Ecto neural progenitor cell (in vitro differentiated cells): ENCODE data around the gene NGLY1.

Source experiments
- DNase-seq: peaks from one replicate; pipeline ENCODE4 v3.0.0-alpha.2; 2018; ENCODE audit warnings: low spot score

The NGLY1 gene

GRCh38 chr3:25782938-25783660, at the start of gene NGLY1:
NGLY1 (minus strand) TSS chr3:25783443; CDS start chr3:25783390, 53 bp downstream.
- DNase-seq, result peak; percentile 90

DNA sequence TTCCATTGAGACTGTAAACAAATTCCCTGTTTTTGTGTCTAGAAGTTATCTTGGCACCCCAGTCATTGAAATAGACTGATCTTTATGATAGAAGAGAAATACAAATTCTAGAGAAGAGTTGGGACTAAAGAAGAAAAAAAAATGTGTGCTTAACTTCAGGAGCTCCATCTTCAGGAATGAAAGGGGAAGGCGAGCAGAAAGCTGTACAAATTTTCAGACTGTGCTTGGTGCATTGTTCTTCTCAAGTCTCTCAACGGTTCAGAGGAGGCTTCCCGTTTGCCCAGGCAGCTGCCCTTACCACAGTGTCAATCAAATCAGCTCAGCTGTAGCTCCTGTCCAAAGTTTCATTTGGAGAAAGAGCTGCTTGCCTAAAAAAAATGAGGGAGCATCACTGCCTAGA, 48.3 kb upstream of the NGLY1 start:
- DNase-seq, result no peak

DNA sequence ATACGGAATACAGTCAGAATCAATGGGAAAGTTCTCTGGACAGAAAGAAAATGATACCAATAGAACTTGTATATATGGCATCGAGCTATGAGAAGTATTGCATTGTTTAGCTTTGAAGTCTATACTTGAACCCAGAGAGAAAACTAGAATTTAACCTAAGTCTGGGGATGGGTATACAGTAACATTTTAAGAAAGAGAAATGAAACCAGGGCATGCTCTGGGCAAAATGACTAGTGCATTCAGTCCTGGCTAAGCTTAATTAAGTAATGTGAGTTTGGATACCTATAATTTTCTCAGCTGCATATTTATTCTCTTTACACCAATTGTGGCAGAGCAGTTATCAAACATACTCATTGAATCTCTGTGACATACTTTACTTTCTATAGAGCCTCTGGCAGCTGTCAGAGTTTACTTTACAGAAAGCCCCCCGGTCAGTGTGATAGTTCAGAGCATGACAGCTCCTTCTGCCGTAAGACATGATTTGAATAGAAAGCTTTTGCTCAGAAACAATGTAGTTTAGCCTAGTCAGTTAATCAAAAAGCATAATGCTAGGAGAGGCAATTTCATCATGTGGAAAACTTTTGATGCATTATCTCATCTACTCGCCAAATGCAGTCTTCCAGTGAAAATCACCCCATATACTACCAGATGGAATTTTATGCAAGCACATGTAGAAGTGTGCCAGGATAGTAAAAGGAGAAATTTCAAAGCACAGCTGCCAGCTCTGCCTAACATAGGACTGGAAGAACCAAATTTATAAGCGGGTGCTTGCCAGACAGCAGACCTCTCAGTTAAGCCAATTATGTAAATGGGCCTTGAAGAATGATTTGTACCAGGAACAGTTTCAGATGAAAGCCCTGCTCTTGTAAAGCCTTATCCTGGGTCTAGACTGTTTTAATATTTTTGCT, 47.4 kb upstream of the NGLY1 start:
- DNase-seq, result no peak

DNA sequence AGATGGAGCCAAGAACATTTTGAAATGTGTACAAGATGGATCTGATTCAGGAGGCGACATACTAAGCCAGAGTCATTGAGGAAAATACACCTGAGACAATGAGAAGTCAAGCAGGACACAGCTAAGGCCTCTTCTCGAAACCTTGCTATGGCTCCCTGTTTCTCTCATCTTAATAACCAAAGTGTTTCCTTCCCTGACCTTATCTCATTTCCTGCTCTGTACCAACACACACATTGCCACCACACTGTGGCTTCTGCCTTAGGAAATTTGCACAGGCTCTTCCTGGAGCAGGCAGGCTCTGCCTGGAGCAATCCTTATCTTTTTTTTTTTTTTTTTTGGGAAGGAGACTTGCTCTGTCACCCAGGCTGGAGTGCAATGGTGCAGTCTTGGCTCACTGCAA, 43.3 kb upstream of the NGLY1 start:
- no peak for DNase-seq

- DNase-seq, result no peak
Observed at GRCh38 chr3:25823314-25823713, 40.1 kb upstream of the NGLY1 start.

GRCh38 chr3:25821746-25822573, 38.7 kb upstream of the NGLY1 start:
- no peak for DNase-seq

DNA sequence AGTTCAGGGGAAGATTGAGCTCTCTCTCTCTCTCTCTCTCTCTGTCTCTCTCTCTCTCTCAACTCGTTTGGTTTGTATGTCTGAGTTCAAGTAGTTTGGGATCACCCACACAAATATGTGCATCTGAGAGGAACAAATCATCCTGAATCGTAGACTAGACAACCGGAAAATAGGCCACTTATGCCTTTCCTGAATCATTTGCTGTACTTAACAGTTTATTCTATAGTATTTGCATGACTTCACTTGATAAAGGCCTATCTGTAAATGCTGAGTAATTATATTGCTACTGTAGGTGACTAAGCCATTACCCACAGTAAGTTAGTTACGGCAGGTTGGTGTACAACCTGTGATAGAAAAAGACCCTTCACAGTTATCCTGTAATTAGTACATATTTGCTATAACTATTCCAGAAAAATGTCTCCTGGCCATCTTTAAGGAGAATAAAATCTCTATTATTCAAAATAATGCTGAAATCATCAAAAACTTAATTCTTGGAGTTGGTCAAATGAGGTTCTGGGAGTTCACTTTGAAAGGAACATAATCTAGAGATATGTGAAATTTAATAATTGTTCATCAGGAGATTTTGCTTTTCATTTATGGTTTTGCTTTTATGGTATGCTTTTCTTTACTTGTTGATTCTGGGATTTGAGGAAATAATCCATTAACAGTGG, 37.7 kb upstream of the NGLY1 start:
- DNase-seq, result no peak

DNA sequence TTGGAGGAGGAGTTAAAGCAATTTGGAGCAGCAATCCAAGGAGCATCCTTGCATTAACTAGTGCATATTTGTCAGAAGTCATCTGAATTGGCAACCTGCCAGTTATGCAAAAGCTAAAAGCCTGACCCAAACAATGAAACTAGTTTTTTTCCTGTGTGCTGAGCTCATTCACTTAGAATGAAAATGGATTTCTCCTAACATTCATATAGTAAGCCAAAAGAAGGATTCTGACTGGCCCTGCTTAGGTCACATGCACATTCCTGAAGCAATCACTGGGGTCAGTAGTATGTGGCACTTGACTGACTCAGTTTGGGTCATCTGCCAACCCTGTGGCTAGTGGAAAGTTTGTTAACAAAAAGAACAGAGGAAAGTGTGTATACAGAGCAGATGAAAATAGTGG, 37.1 kb upstream of the NGLY1 start:
- no peak for DNase-seq

- no peak for DNase-seq
Observed at GRCh38 chr3:25818335-25818734, 35.1 kb upstream of the NGLY1 start.

DNA sequence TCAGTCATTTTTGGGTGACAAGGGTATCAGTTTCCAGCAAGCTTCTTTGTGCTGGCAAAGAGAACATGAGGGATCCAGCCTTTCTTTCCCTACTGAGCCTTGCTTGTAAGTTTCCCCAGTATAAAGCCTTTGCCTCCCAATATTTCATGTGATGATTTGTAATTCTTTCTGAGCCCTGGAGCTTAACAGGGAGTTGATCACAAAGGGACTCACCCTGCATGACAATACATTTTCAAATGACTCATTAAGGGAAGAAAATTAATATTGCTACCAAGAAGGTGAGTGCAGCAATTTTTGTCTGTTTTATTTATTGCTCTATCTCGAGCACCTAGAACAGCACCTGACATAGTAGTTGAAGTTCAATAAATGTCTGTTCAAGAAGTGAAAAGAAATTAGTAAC, 34.4 kb upstream of the NGLY1 start:
- DNase-seq, result no peak

DNA sequence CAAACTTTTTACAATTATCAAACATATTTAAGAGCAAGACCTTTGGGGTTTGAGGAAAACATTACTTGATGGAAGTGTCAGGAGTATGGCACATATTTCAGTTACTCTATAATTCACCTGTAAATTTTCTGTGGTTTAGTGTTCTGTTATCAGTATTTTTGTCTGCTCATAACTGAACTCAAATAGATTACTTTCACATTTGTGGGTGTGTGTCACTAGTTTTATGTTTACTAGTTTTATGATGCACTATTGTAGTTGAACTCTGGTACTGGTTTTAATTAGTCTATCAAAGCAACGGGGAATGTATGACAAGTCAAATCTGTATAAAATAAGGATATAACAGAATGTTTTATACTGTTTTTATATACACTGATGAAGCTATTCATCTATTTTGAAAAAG, 33.9 kb upstream of the NGLY1 start:
- no peak for DNase-seq

GRCh38 chr3:25812644-25813043, 29.4 kb upstream of the NGLY1 start:
- no peak for DNase-seq

DNA sequence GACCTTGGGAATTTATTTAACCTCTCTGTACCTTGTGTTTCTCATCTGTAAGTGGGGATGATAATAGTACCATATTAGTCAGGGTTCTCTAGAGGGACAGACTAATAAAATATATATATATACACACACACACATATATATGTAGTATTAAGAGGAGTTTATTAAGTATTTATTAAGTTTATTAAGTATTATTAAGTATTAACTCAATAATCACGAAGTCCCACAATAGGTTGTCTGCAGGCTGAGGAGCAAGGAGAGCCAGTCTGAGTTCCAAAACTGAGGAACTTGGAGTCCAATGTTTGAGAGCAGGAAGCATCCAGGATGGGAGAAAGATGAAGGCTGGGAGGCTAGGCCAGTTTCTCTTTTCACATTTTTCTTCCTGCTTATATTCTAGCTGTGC, 21.4 kb upstream of the NGLY1 start:
- no peak for DNase-seq

GRCh38 chr3:25803833-25804232, 20.6 kb upstream of the NGLY1 start:
- DNase-seq, result no peak

GRCh38 chr3:25801786-25802185, 18.5 kb upstream of the NGLY1 start:
- DNase-seq, result no peak

- DNase-seq, result peak; percentile 61
Observed at GRCh38 chr3:25789596-25790556, 6.6 kb upstream of the NGLY1 start, which contains the start of gene OXSM. OXSM (plus strand) TSS chr3:25790090; CDS start chr3:25791021, 931 bp downstream.

GRCh38 chr3:25789209-25789595, 6.0 kb upstream of the NGLY1 start:
- no peak for DNase-seq

GRCh38 chr3:25787689-25788088, 4.4 kb upstream of the NGLY1 start:
- DNase-seq, result no peak

- DNase-seq, result no peak
Observed at GRCh38 chr3:25785826-25786225, 2.6 kb upstream of the NGLY1 start.

GRCh38 chr3:25784971-25785370, 1.7 kb upstream of the NGLY1 start:
- DNase-seq, result no peak
